UCSD-AML1 (cell line): ENCODE results near the gene SIM1.

Experiments used
- DNase-seq: peaks from one replicate; lab custom pipeline; 2025; ENCODE audit not compliant: unreplicated experiment; lab: John Stamatoyannopoulos, UW

The SIM1 gene

DNA sequence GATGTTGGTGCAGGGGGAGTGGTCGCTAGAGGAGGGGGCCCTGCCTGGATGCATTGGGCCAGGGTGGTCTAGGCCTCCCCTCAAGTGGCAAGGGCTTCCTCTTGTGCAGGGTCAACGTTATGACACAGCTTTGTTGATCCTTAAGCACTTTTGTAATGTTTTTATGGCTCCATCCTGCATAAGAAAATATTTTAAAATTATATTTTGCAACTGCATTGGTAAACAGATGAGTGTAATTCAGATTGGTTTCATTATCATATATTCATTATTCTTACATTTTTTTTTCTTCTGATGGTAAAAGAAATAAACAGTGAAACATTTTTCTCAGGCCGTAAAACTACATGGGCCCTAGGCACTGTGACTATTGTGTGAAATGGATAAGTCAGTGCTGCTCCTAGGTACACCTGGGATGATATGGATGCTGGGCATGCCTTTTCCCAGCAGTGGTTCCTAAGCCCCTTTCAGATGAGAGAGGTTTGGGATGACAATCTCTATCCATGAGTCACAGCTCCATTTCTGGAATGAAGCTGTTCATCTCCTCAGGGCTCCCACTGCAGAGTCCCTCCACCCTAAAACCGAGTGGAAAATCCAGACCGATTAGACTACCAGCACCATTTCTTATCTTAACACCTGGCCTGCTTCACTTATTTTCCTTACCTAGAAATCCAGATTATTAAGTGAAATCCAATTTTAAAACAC, 5.8 kb upstream of the SIM1 start:
- DNase-seq: no peak

DNA sequence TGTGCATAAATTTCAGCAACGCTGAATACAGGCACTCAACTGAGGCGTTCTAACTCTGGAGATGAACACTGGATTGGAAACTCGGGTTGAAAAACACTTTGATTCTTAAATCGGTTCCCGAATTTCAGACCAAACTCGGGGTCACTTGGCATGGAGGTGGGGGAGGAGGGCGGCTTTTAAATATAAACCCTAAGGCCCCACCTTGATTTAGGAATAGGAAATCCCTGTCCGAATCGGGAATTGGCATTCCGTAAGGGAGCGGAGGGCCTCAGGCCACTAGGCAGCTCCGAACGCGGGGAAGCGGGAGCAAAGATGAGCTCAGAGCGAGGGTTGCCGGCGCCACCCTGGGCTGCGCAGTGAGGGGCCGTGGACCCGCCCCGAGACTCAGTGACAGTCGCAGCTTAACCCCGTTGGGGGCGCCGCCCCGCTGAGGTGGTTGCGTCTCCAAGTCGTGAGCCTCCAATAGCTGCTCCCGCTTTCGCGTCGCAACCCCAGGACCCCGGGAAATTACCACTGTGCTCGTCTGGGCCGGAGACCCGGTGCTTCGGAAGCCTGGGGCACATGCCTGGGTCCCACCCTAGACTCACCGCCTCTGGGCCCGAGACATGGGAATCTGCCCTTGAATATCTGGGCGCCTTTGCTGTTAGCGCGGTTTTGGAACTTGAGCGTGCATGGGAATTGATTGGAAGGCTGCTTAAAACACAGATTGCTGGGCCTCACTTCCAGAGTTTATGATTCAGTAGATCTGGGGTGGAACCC, 4.6 kb upstream of the SIM1 start:
- DNase-seq: no peak

DNA sequence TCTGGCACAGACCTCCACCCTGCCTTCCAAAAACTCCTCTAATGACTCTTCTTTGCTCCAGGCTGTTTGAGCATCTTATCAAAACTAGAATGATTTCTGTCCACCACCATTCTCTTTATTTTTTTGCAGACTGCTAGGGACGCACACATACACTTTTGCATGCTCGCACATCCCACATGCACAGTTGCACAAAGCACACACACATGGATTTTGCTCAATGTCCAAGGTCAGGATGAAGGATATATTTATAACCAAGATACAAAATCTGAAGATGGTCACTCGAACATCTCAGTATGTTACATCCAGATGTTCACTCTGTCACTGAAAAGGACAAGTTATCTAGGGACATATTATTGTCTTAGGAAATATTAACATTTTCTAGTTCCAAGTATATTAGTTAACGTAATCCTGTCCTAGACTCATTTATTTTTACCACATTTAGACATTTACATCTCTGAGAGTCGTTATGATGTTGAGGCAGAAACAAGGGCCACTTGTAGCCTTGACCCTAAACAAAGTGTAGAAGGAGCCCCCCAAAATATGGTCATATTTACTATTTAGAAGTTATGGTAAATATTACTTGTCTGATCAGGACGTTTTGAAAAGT, 3.4 kb upstream of the SIM1 start:
- DNase-seq: no peak

DNA sequence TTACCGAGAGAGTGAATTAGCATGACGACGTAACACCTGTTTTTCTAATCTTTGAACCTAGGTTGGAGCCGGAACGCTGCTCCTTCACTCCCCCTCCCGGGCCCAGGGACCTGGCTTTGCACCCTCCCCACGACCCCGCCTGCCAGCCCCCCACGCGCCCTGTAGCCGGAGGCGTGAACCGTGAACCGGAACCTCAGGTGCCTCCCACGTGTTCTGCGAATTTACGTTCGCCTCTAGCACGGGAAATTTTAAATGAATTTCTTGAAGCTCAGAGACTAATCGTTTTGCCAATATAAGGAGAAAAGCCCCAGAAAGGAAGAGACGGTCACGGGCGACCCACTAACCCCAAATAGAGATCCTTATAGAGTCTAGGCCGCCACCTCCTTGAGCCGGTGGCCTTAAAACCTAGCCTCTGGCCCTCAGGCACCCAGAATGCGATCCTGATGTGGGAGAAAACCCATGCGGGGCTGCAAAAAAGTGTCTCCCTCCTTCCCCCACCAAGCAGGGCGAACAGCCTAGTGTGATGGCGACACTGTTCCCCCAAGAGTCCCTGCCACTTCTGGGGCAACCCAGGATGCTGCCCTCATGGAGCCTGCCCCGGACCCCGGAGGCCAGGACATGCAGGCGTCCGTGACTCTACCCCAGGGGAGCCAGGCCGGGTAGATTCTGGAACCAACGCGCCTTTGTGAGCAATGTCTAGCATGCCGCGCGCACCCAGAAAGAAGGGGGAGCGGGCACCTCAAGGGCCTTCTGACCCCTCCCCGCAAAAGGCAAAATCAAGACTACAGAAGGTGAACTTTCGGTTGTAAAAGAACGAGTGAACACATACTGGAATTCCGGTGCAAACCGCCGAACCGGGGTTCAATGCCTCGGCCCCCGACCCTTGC, 2.7 kb upstream of the SIM1 start:
- no peak for DNase-seq

DNA sequence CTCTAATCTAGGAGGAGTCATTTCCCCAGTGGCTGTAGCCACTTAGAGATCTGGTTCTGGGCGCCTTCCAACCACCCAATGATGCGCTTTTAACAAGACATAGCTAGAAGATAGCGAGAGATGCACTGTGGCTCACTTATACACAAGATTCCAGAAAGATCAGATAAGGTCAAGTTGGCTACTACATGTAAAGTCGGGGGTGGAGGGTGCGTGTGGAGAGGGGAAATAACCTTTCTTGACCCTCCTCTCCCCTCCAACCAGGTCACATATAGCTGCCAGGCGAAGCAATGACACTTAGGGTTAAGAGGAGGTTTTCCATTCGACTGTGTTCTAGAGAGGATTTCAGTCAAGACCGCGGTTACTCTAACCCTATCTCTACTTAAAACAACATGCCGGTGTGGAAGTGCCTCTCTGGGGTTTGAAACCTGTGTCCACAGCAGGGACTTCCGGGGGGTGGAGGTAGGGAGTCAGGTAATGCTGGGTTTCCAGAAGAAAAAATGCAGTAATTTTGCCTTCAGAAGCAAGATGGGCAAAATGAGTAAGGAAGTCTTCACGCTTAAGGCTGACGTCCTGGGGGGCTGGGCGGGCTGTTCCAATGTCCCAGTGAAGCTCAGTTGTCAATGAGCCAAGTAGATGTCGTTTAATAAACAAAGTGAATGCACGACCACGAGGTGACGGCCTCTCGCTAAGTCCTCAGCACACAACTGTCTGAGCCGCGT, 1.8 kb upstream of the SIM1 start:
- DNase-seq: no peak

DNA sequence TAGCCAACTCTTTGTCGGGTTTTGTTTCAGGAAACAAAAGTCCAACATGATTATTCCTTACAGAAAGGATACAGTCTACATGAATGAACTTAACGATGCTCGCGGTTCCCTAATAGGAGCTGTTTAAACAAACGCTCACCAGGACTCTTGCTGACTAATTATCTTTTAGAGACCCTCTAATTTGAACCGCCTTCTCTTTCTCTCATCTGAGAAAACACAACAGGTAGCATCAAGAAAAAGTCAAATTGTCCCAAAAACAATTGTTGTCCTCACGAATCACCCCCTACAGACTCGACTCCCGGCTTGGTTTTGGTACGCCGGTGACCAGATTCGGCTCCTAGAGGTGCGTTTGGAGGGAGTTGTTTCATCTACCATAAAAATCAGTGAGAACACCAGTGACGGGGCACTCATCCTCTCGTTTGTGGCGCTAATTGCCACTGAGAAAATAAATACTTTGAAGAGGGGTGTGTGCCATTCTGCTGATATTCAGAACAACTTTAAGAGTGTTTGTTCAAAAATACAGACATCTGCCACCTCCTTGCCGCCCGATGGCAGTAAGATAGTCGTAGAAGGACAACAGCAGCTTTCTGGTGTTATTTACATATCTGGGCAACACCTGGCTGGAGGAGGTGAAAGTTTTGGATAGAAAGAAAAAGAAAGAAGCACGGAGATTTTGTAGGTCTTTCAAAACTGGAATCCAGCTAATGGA, 1.1 kb upstream of the SIM1 start:
- no peak for DNase-seq

DNA sequence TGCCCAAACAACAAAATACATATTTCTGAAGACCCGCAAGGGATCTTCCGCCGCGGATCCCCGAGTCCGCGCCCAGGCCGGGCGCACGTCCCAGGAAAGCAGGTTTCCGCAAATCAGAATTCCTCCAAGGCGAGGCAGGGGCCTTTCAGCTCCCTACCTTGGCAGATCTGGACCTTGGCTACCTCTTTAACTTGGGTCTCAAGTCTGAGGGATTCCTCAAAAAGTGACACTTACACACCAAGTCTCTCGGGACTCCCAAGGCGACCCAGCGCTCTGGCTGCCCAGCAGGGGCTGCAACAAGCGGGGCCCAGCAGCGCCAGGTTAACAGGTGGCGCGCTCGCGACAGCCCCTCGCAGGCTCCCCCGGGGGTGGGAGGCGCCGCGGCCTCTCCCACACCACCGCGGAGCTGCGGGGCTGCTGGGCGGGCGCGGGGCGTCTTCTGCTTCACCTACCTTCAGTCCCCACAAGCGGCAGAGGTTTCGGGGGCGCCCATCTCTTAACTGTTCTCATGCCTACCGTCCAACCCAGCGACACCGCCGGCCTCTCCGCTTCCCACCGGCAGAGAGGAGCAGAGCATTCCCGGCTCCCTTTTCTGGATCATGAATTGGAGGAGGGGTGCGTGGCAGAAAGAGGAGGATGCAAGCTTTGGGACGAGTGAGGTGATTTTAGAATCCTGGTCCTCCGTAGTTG, 414 bp downstream of the SIM1 start:
- no peak for DNase-seq

DNA sequence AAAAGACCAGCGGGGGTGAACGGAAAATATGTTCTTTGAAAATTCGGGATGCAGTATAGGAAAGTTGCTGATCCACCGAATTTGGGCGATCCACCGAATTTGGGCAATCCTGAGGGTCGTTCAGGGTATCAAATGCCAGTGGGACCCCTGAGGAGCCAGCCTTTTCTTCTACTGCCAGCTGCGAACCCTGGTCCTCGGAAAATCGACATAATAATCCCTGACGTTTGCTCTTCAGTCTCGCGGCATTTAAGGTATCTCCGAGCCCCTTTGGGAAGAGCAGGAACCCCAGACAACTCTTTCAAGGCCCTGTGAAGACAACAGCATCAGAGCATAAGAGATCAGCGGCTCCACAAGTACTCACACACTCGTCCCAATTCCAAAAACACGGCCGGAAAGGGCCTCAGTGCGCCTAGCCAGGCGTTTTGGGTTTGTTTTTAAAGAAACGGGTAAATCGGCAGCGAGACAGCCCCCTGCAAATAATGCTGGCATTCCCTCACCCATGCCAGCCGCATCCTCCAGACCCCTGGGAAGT, 1.0 kb downstream of the SIM1 start:
- DNase-seq: no peak

DNA sequence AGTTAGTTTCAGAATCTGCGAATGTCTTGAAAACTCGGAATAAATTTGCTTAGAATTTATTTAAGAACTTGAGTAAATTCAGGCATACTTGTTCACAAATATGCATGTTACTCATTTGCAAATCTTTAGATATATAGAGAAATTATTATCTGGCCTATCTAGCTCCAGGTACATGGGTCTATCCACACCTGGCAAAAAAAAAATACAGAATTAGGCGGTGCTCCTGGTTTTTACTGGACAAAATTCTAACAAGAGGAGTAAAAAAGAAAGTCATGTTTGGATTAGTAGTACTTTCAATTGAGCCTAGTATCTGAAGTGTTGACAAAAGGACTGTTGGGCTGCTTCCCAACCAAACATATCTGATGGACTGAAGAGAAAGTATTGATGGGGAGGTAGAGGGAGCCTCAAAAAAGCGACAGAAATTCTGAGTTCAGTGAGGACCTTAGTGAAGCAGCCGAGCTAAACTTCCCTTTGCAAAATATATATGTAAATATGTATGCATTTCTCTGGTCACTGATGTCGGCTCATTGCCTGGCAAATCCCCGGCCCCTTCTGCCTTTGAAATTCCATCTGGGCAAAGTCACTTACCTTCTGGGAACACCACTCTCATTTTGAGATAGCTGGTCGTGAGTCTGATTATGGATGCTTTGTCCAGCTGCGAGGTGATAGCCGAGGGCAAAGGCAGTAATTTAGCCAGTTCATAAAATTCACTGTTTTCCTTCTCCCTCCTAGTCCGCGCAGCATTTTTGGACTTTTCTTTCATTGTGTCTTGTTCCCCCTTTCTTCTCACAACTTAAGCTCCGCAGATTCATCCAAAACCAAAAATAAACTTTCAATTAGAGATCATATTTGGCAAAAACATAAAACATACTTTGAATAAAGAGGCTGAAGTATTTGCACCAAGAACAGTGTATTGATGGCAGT, 1.8 kb downstream of the SIM1 start:
- no peak for DNase-seq

DNA sequence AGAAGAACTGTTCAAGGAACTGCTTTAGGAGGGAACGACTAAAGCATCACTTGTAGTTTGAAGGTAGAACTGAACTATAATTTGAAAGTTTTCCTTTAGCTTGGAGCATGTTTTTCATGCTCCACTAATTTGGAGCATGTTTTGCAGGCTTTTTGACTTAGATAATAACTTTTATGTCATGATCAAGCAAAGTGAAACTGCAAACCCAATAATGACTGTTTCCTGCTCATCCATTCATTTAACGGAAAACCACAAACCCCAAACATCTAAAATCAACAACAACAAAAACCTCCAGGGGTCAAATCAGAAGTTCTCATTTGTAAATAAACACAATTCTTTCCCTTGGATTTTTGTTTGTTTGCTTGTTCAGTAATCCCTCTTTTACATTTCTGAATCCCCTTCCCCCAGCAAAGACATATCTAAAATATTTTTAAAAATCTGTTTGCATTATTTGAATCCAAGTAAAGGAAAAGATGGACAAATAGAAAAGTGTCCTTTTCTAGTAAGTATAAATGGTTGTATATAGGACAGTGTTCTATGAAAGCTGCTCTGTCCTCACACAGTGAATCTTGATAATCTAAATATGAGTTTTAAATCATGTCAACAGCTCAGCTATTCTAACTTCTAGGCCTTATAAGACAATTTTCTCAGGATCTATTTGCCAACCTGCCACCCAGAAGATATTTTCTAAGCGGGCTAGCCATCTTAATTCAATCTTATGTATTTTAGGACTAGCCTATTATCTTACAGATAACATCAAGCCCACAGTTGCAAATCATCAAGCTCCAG, 2.6 kb downstream of the SIM1 start:
- no peak for DNase-seq

DNA sequence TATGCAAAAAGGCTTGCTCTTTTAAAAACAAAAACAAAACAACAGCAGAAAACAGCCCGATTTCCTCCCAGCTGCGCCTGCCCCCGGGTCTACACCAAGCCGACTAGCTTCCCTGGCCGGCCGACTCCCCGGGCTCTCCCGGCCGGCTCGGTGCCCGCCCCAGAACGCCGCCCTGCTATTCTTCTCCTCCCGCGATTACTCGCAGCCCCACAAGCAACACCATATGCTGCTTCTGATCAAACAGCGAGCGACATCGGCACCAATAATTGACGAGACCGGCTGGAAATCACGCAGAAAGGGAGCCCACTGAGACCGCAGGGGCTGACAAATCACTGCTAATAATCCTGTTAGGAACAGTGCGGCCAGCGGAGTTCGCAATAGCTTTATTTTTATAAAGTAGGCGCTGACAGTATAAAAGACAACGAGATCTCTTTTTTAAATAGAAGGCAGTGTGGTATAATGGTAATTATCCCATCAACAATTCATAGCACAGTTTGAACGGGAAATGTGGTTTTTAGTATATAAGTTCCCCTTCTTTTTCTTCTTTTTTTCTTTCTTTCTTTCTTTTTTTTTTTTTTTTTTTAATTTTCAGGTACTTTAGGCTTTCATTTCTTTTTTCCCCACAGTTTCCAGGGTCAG, 3.3 kb downstream of the SIM1 start:
- no peak for DNase-seq

DNA sequence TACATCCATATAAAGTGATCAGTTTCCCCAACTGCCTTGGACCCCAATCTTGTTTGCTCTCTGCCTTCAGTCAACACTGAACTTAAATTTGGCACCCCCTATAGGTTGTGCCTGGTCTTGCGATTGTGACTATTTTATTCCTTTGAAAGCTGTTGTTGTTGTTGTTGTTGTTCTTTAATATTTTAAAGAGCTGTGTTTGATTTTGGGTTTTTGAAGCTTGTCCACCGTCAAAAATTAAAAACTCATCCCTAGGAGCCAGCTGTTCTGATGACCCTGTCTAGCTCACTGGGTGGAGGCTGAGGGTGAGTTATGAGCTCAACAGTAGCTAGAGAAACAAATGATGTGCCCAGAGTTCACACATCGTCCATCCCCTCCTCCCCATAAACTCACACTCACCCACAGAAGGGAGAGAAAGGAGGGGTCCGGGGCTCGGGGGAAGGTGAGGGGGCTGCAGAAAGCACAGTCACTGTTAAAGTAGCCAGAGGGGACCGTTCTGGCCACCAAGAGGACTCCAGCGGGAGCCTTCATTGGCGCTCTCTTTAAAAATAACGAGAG, 4.0 kb downstream of the SIM1 start:
- DNase-seq: no peak

DNA sequence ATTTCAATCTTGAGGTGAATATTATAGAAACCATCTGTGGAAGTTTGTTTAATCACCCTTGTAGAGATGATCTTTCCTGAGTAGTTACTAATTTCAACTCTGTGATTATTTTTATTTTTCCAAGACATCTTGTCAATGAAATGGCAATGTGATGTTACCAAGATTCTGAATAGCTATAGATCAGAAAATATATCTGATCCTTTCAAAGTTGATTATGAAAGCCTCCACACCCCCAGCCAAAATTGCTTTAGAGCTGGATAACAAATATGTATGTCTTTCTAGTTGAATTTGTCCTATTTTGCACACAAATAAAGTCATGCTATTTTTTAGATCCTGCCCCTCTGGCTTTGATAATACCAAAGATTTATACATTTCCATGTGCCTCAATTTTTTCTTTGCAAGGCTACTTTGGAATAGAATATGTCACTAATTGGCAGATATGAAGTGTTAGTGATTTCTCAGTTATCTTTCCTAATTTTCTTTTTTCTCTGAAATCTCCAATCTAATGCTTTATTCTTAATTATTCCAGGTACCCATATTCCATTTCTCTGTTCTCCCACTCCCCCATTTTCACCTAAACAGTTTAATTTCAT, 5.0 kb downstream of the SIM1 start:
- DNase-seq: no peak

DNA sequence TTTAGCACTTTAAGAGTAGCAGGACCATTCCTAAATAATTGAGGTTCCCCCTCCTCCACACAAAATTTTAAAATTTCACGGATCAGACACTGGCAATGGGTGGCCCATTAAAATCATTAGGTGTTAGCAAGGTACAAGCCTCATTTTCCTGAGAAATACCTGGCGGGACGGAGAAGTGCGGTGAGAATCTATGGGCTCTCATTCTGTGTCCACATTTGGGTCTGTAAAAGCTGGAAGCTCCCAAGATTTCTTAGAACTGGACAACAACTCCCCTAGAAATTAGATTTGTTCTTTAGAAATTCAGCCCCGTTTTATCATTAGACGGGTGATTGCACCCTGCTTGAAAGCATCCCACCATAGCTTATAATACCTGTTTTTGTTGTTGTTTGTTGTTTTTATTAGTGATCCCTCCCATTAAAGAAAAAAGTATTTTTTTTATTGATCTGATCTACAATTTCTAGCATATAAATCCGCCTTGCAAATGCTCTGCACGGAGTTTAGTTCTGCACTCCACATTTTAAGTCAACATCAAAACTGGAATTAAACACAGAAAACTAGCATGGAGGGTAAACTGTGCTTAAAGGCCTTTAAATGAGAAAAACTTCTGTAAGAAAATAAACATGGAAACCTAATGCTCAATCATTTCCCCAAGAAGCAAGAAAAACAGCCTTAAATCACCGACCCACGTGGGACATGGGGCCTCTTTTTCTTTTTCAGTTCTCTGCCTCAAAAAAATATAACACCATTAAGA, 5.7 kb downstream of the SIM1 start:
- no peak for DNase-seq

DNA sequence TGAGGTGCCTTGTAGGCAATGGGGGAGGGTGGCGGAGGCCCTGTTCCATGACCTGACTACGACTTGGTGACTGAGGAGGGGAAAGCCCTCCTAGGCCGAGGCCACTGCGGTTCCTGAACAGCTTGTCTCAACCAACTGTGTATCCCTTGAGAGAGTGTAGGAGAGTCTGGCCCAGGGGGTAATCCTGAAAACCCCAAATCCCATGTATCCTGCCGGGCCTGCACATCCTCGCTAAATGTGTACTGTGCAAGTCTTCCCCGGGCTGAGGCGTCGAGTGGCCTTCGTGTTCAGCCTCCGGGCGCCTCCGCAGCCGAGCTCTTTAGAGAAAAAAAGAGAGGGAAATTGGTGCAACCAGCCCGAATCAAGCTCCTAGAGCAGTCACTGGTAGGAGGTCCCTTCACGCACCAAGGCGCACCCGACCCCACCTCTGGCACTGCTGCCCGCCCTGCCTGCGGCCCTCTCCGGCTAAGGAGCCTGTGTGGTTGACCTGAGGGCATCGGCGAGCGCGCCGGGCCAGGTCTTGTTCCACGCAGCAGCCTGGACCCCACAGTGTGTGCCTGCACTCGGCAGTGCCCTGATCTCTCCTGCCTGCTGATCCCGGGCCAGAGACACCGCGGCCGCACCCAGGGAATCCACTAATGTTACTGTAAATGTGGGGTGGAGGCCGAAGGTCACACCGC, 7.3 kb downstream of the SIM1 start:
- DNase-seq: no peak
